ENCODE measurements around the gene ASIC2.

The ASIC2 gene

DNA sequence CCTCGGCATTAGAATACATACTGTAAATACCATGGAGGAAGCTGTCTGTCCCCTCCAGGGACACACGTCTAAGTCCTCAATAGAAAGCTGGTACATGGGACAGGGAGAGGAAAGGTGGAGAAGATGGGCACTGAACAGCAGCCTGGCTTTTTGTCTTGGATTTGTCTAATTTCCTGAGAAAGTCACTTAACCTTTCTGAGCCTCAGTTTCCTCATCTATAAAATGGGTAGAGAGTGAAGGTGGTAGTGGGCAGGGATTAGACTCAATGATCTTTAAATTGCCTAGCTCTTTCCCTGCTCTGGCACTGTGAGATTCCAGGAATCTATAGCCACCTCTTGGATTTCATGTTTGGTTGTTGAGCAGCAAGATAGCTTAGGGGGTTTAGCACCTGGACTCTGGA, 96.2 kb downstream of the ASIC2 start:
- Histone ChIP-seq H3K4me3 (ENCODE audit: low read length in 2 of 2) (no peak overlapping the region), H3K9me3 (ENCODE audit: control insufficient read depth in 2 of 2, low read length in 2 of 2) (no peaks in the 10 kb centered on the region), H3K27me3 (ENCODE audit: control insufficient read depth in 1 of 2, insufficient read depth in 2 of 2, low read length in 2 of 2) (peaks cover 6% of the 10 kb centered on the region in 2 donors), H3K4me1 (ENCODE audit: control insufficient read depth, insufficient read depth, low read length) (no peaks in the 10 kb centered on the region), H3K36me3 (ENCODE audit: control insufficient read depth in 2 of 2, insufficient read depth in 2 of 2, low read length in 2 of 2) (no peaks in the 10 kb centered on the region), H3K9ac (ENCODE audit: low read length in 2 of 2) (no peak overlapping the region), H3K27ac (ENCODE audit: low read length) (no peak overlapping the region)

DNA sequence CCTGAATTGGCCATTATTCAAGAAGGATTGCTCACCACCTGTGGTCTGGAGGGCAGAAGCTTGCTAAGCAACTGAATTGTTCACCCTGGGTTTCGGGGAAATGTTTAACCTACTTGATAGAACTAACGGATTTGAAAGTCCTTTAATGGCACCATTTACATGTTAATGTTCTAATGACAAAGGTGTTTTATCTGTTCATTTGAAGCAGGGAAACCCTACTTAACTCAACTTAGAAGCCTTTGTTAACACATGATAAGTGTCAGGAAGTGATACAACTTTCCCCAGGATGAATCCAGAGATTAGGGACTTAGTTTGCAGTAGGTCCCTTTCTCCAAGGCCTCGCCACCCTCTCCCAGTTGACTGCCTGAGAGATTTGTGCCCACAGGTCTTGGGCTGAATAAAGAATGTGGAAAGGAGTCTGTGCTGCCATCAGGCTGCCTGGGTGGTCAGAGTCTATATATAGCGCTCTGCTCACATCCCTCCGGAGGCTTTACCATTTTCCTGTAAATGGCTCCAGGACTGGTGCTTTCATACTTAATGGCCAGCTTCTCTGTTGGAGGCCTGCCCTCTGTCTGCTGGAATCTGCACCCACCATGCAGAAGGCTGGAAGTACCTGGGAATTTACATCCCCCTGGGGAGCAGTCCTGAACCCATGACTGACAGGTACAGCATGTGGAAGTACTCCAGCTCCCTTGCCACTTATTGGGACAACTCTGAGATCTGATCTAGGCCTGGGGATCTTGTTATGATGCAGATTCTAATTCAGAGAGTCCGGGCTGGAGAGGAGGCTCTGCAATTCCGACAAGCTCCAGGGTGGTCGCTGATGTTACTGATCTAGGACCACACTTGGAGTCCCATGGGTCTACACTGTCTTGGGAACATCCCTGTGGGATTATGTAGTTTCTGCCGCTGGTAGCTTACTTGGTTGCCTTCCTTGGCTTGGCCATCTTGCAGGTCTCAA, 99.9 kb downstream of the ASIC2 start:
- H3K27me3 ChIP-seq (ENCODE audit: control insufficient read depth in 1 of 2, insufficient read depth in 2 of 2, low read length in 2 of 2), result peaks cover 6 to 10% of the 10 kb centered on the region in 2 donors

DNA sequence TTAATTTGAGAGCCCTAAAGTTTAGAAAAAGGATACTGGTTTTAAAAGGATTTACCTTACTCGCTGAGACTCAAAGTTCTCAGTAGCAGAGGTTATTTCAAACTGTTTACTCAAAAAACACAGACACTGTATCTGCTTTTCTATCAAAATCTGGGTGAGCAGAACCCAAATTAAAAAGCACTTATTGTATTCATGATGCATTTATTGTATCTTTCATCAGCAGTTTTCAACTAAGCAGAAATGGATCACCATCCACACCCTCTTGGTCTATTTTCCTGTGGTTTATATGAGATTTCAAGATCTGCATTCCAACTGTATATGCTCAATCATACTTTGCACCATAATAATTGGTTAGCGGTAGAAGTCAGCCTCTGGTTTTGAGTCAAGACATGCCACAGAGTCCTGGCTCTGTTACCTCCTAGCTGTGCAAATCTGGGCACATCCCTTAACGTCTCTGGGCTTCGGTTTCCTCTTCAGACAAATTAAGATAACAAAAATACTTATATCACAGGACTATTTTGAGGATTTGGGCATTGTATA, 109.5 kb downstream of the ASIC2 start:
- H3K4me3 ChIP-seq (ENCODE audit: low read length in 2 of 2), result no peak overlapping the region
- H3K36me3 ChIP-seq (ENCODE audit: control insufficient read depth in 2 of 2, insufficient read depth in 2 of 2, low read length in 2 of 2), result no peaks in the 10 kb centered on the region
- H3K27ac ChIP-seq (ENCODE audit: low read length), result no peak overlapping the region
- no peak overlapping the region for H3K9ac ChIP-seq (ENCODE audit: low read length in 2 of 2)
- H3K4me1 ChIP-seq (ENCODE audit: control insufficient read depth, insufficient read depth, low read length), result no peaks in the 10 kb centered on the region
- H3K27me3 ChIP-seq (ENCODE audit: control insufficient read depth in 1 of 2, insufficient read depth in 2 of 2, low read length in 2 of 2), result peaks cover 3 to 10% of the 10 kb centered on the region in 2 donors
- H3K9me3 ChIP-seq (ENCODE audit: control insufficient read depth in 2 of 2, low read length in 2 of 2), result no peaks in the 10 kb centered on the region

More for the DNA sequence above, 99.9 kb downstream of the ASIC2 start:
- Histone ChIP-seq H3K4me3 (ENCODE audit: low read length in 2 of 2) (no peak overlapping the region), H3K9me3 (ENCODE audit: control insufficient read depth in 2 of 2, low read length in 2 of 2) (no peaks in the 10 kb centered on the region), H3K36me3 (ENCODE audit: control insufficient read depth in 2 of 2, insufficient read depth in 2 of 2, low read length in 2 of 2) (no peaks in the 10 kb centered on the region), H3K4me1 (ENCODE audit: control insufficient read depth, insufficient read depth, low read length) (no peaks in the 10 kb centered on the region), H3K9ac (ENCODE audit: low read length in 2 of 2) (no peak overlapping the region), H3K27ac (ENCODE audit: low read length) (no peak overlapping the region)

DNA sequence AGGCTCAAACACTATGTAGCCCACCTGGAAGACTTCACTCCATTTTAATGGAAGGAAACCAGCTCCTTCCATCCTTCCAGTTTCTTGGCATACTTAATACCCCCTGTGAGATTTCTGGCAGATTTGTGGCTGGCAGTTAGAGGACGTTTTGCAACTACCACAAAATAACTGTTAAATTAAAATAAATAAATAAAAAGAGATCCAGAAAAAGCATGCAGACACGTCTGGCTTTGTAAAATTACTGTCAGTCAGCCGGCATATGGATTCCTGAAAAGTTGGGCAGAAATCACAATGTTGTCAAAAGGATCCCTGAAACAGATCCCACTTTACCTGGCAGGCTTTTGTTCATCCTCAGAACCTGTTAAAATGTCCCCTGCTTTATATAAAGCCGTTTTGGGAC, 113.9 kb downstream of the ASIC2 start:
- Histone ChIP-seq H3K9ac (ENCODE audit: low read length in 2 of 2) (no peak overlapping the region), H3K27ac (ENCODE audit: low read length) (no peak overlapping the region), H3K4me1 (ENCODE audit: control insufficient read depth, insufficient read depth, low read length) (no peaks in the 10 kb centered on the region), H3K36me3 (ENCODE audit: control insufficient read depth in 2 of 2, insufficient read depth in 2 of 2, low read length in 2 of 2) (no peaks in the 10 kb centered on the region), H3K27me3 (ENCODE audit: control insufficient read depth in 1 of 2, insufficient read depth in 2 of 2, low read length in 2 of 2) (peaks cover 3 to 11% of the 10 kb centered on the region in 2 donors), H3K4me3 (ENCODE audit: low read length in 2 of 2) (no peak overlapping the region), H3K9me3 (ENCODE audit: control insufficient read depth in 2 of 2, low read length in 2 of 2) (no peaks in the 10 kb centered on the region)

DNA sequence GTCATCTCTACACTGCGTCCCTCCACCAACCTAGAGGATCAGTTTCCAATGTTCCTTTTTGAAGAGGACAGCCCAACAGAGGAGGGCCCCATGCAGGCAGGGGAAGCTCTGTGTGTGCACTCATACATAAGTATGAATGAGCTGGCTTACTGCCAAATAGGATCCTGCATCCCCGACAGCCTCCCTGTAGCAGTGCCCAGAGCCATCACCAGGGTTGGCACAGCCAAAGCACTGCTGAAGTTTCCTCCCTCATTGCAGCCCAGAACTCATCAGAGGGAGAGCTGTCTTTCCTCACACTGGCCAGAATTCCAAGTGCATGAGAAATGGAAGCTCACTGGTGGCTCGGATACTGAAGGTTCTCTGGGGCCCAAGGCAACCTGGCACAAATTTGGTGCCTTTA, 114.4 kb downstream of the ASIC2 start:
- Histone ChIP-seq H3K36me3 (ENCODE audit: control insufficient read depth in 2 of 2, insufficient read depth in 2 of 2, low read length in 2 of 2) (no peaks in the 10 kb centered on the region), H3K4me3 (ENCODE audit: low read length in 2 of 2) (no peak overlapping the region), H3K27ac (ENCODE audit: low read length) (no peak overlapping the region), H3K4me1 (ENCODE audit: control insufficient read depth, insufficient read depth, low read length) (no peaks in the 10 kb centered on the region), H3K27me3 (ENCODE audit: control insufficient read depth in 1 of 2, insufficient read depth in 2 of 2, low read length in 2 of 2) (peaks cover 0 to 11% of the 10 kb centered on the region in 2 donors), H3K9me3 (ENCODE audit: control insufficient read depth in 2 of 2, low read length in 2 of 2) (no peaks in the 10 kb centered on the region), H3K9ac (ENCODE audit: low read length in 2 of 2) (no peak overlapping the region)

DNA sequence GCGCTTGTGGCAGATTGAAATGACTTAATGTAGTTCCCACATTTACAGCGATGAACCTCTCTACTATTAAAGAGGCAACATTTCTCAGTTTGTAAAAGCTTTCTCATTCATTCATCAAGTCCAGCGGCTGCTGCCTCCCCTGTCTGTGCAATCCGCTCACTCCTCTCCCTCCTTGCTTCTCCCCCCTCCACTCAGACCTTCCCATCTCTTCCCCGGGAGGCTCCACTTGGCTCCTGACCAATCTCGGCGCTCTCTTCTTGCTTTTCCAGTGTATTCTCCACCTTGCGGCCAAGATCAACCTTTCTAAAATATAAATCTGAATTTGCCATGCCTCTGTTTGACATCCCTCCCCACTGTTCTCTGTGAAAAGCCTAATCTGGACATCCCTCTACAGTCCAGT, 117.5 kb downstream of the ASIC2 start:
- no peaks in the 10 kb centered on the region for H3K4me1 ChIP-seq (ENCODE audit: control insufficient read depth, insufficient read depth, low read length)
- H3K9me3 ChIP-seq (ENCODE audit: control insufficient read depth in 2 of 2, low read length in 2 of 2), result no peaks in the 10 kb centered on the region
- H3K4me3 ChIP-seq (ENCODE audit: low read length in 2 of 2), result no peak overlapping the region
- no peak overlapping the region for H3K27ac ChIP-seq (ENCODE audit: low read length)
- H3K27me3 ChIP-seq (ENCODE audit: control insufficient read depth in 1 of 2, insufficient read depth in 2 of 2, low read length in 2 of 2), result peaks cover 0 to 10% of the 10 kb centered on the region in 2 donors
- H3K36me3 ChIP-seq (ENCODE audit: control insufficient read depth in 2 of 2, insufficient read depth in 2 of 2, low read length in 2 of 2), result no peaks in the 10 kb centered on the region
- H3K9ac ChIP-seq (ENCODE audit: low read length in 2 of 2), result no peak overlapping the region

DNA sequence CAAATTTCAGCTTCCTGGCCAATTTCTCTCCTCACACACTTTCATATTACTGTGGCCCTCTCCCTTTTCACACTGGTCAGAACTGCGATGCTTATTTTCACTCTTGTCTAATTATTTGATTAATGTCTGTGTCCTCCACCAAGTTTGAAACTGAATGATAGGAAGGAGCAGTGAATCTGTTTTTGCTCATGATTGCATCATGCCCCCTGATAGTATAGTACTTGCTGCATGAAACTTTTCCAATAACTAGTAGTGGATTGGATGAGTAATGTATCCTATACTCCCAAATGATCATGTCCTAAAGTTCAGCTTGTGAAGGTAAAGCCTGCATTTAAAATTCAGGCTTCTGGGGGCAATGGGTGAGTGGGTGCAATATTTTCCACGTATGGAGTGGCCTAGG, 121.2 kb downstream of the ASIC2 start:
- Histone ChIP-seq H3K27me3 (ENCODE audit: control insufficient read depth in 1 of 2, insufficient read depth in 2 of 2, low read length in 2 of 2) (peaks cover 0 to 9% of the 10 kb centered on the region in 2 donors), H3K9me3 (ENCODE audit: control insufficient read depth in 2 of 2, low read length in 2 of 2) (no peaks in the 10 kb centered on the region), H3K27ac (ENCODE audit: low read length) (no peak overlapping the region), H3K4me1 (ENCODE audit: control insufficient read depth, insufficient read depth, low read length) (no peaks in the 10 kb centered on the region), H3K9ac (ENCODE audit: low read length in 2 of 2) (no peak overlapping the region), H3K4me3 (ENCODE audit: low read length in 2 of 2) (no peak overlapping the region), H3K36me3 (ENCODE audit: control insufficient read depth in 2 of 2, insufficient read depth in 2 of 2, low read length in 2 of 2) (no peaks in the 10 kb centered on the region)

DNA sequence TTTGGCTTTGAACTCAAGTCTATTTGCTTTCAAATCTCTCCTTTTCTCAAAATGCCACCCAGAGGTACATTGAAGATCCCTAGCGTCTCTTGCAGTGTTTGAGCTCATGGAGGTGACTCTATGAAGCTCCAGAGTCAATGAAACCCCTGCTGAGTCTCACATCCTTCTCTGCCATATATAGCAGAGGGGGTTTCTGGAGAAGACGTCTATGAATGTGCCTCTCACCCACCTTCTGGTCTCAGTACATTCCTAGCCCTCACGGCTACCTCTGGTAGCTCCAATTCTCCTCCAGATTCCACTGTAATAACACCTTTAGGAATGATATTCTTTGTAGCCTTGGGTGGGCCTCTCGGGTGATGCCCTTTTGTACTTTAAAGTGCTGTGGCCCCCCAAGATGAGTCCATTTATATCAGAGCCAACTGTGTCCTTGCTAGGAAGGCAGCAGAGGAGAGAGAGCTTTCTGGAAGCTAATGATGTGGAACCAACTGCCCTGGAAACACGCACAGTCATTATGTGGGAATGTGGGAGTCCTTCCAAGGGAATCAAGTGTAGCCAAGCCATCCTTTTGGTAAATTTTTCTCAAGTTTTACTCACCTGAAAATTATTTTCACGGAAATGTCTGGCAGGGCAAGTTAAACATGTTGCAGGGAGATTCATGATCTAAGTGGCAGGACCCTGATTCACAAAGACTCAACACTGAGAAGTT, 123.4 kb downstream of the ASIC2 start:
- Histone ChIP-seq H3K9ac (ENCODE audit: low read length in 2 of 2) (no peak overlapping the region), H3K27ac (ENCODE audit: low read length) (no peak overlapping the region), H3K36me3 (ENCODE audit: control insufficient read depth in 2 of 2, insufficient read depth in 2 of 2, low read length in 2 of 2) (no peaks in the 10 kb centered on the region), H3K9me3 (ENCODE audit: control insufficient read depth in 2 of 2, low read length in 2 of 2) (no peaks in the 10 kb centered on the region), H3K27me3 (ENCODE audit: control insufficient read depth in 1 of 2, insufficient read depth in 2 of 2, low read length in 2 of 2) (peaks cover 0 to 9% of the 10 kb centered on the region in 2 donors), H3K4me3 (ENCODE audit: low read length in 2 of 2) (no peak overlapping the region), H3K4me1 (ENCODE audit: control insufficient read depth, insufficient read depth, low read length) (no peaks in the 10 kb centered on the region)

DNA sequence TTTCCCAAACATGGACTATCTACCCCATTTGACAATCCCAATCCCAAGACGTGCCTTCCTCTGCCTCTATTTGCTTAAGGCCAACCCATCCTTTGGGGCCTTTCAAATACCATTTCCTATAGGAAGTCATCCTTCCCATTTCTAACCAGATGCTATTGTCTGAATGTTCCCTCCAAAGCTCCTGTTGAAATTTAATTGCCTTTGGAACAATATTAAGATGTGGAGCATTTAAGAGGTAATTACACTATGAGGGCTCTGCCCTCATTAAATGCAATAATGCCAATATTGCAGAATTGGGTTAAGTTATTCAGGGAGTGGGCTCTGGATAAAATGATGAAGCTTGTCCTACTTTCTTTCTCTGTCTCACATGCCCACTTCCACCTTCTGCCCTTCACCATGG, 125.4 kb downstream of the ASIC2 start:
- Histone ChIP-seq H3K4me3 (ENCODE audit: low read length in 2 of 2) (no peak overlapping the region), H3K27ac (ENCODE audit: low read length) (no peak overlapping the region), H3K9ac (ENCODE audit: low read length in 2 of 2) (no peak overlapping the region), H3K27me3 (ENCODE audit: control insufficient read depth in 1 of 2, insufficient read depth in 2 of 2, low read length in 2 of 2) (peaks cover 0 to 7% of the 10 kb centered on the region in 2 donors), H3K4me1 (ENCODE audit: control insufficient read depth, insufficient read depth, low read length) (no peaks in the 10 kb centered on the region), H3K36me3 (ENCODE audit: control insufficient read depth in 2 of 2, insufficient read depth in 2 of 2, low read length in 2 of 2) (no peaks in the 10 kb centered on the region), H3K9me3 (ENCODE audit: control insufficient read depth in 2 of 2, low read length in 2 of 2) (no peaks in the 10 kb centered on the region)

DNA sequence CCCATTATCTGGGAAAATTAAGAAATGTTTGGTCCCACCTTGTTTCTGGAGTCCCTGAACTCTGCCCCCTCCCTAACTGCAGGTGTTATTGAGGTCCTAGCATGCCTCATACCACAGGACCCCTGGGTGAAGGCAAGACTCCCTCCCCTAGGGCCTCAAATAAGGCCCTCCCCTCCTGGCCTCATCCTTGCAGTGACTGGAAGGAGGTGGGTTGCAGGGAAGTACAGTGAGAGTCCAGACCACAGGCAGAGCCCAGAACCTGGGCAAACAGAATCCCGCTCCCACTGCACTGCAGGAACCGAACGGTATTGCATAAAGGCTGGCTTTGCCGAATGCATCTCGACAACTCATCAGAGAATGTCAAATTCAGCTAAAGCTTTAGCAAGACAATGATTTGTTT, 126.6 kb downstream of the ASIC2 start:
- no peak overlapping the region for H3K9ac ChIP-seq (ENCODE audit: low read length in 2 of 2)
- no peaks in the 10 kb centered on the region for H3K36me3 ChIP-seq (ENCODE audit: control insufficient read depth in 2 of 2, insufficient read depth in 2 of 2, low read length in 2 of 2)
- peaks cover 0 to 4% of the 10 kb centered on the region in 2 donors for H3K27me3 ChIP-seq (ENCODE audit: control insufficient read depth in 1 of 2, insufficient read depth in 2 of 2, low read length in 2 of 2)
- no peaks in the 10 kb centered on the region for H3K4me1 ChIP-seq (ENCODE audit: control insufficient read depth, insufficient read depth, low read length)
- no peaks in the 10 kb centered on the region for H3K9me3 ChIP-seq (ENCODE audit: control insufficient read depth in 2 of 2, low read length in 2 of 2)
- no peak overlapping the region for H3K4me3 ChIP-seq (ENCODE audit: low read length in 2 of 2)
- no peak overlapping the region for H3K27ac ChIP-seq (ENCODE audit: low read length)

Measured in stomach smooth muscle (tissue), 2 donors.